Panc1 (cell line): ENCODE data around the gene CCR7.

Experiments used
- CTCF ChIP-seq: fragments of 450-650 bp; IDR thresholded peaks from 2 replicates; pipeline ENCODE4 v1.5.1; 2017; ENCODE audit warnings: mild to moderate bottlenecking
- POLR2AphosphoS5 ChIP-seq: IDR thresholded peaks from 2 replicates; pipeline ENCODE4 v1.6.1; 2012; ENCODE audit warnings: mild to moderate bottlenecking, low read depth, low read length, moderate library complexity

DNA sequence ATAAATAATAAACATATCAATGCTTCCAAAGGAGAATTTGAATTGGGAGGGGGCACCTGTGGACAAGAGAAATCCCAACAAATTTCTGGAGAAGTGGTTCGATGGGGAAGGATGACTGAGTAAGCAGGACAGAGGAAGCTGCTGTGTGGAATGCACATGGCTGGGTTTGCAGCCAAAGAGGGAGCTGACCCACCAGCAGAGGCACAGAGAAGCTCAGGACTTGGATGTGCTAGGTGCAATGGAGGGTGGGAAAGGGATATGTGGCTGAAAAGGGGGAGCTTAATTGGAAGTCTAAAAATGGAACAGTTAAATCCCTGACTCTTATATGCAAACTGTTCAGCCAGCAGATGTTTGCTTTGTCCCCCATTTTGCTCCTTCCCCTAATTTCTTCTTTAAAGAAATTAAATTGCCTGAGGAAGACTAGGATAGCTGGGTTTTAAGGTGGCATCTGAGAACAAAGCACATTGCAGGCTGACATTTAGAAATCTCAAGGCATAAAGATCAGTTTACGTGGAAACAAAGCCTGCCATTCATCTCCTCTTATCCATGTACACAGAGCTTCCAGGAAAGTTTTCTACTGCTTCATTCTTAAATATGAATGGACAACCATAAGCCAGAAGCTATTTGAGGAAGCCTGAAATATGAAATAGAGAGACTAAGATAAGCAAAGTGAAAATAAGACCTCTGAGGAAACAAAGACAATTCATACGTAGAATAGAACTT is 40.9 kb downstream of the CCR7 start:
- TF ChIP-seq CTCF (no peak), POLR2AphosphoS5 (no peak)
